GM19467 (cell line): ENCODE data around the gene ZBTB12.
"Not testable (repeated sequence)": the region's sequence is repeated elsewhere in the genome, so short reads cannot be mapped to it uniquely, and the experiment has no call there.

Experiments
- ATAC-seq: cut with Tn5 transposase; IDR thresholded peaks from one replicate; pipeline ENCODE4 v1.9.1; 2021; ENCODE audit warnings: mild to moderate bottlenecking, moderate library complexity; ENCODE audit not compliant: unreplicated experiment

Gene ZBTB12, protein sequence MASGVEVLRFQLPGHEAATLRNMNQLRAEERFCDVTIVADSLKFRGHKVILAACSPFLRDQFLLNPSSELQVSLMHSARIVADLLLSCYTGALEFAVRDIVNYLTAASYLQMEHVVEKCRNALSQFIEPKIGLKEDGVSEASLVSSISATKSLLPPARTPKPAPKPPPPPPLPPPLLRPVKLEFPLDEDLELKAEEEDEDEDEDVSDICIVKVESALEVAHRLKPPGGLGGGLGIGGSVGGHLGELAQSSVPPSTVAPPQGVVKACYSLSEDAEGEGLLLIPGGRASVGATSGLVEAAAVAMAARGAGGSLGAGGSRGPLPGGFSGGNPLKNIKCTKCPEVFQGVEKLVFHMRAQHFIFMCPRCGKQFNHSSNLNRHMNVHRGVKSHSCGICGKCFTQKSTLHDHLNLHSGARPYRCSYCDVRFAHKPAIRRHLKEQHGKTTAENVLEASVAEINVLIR

DNA sequence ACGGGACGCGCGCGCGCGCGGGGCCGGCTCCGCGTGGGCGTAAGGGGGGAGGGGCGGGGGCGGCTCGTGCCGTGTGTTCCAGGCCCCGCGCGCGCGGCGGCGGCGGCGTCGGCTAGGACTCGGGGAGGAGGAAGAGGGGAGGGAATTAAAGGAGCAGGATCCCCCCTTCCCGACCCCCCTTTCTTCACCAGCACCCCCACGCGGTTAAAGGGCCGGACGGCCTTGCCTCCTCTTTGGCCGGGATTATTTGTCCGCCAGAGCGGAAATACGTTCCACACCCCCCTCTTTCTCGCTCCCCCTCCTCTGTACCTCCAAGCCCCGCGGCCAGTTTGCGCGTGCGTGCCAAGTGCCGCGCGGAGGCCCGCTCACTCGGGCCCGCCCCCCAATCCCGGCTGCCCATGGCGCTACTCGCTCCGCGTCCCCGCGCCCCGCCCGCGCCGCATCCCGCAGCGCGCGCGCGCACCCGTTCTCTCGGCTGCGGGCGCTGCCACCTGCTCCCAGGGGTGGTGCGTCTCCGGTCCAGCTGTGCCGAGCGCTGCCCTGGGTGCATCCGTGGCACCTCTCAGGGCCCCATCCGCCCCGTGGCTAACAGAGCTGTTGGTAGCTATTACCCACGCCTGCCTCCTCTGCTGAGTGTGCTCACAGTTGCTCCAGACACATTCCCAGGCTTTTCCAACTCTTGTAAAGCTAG is at the start of gene ZBTB12:
TSS of gene ZBTB12 (minus strand) at position 134 of the 691 bp plus-strand sequence. CDS start 781 bp downstream, outside the sequence.
- ATAC-seq: peak; percentile 38

DNA sequence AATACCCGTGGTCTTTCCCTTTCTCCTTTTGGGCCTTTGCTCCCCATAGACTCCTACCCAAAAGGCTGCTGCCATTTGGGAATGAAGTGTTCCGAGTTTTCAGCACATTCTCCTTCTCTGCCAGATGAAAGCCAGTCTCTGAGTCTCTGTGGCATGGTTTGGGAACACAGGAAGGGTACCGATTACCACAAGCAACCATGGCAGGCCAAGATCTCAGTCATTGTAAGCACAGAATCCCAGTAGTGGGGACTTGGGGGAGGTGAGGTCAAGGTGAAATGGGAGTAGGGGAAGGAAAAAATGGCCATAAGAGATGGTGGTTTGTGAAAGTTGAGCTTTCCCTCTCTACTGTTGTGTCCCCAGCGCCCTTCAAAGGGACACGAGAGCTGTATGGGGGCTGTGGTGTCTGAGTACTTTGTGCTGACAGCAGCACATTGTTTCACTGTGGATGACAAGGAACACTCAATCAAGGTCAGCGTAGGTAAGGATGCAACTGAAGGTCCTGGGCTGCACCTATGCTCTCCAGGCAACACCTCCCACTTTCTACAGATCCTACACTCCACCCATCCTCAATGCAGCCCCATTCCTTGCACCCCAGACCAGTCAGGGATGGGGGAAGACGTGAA is 48.2 kb upstream of the ZBTB12 start:
- ATAC-seq: no peak

DNA sequence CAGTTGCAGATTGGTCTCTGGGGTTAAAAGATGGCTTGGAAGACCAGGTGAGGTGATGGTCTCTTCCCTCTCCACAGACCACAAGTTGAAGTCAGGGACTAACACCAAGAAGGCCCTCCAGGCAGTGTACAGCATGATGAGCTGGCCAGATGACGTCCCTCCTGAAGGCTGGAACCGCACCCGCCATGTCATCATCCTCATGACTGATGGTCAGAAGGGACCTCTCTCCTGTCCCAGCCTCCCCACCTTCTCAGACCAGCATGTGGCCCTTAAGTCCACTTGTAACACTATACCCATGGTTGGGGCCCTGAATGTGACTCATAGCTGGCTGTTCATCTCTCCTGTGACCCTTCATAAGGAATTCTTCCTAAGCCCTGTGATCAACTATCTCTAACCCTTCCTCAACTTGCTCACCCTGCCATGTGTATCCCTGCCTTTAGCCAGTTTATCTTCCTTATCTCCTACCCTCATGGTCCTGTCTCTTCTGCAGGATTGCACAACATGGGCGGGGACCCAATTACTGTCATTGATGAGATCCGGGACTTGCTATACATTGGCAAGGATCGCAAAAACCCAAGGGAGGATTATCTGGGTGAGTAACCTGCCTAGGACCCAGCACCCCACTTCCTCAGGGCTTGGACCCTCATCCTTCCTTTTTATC is 47.0 kb upstream of the ZBTB12 start:
- no peak for ATAC-seq

DNA sequence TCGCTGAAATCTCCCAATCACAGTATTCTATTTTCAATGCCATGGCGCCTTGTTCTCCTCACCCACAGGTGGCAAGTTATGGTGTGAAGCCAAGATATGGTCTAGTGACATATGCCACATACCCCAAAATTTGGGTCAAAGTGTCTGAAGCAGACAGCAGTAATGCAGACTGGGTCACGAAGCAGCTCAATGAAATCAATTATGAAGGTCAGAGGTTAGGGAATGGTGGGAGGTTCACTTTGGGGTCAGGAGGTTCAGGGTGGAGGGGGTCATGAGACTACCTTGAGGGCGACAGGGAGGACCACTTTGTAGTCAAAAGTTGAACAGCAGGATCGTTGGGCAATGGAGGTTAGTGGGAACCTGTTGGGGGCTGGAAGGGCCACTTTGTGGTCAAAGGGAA is 46.4 kb upstream of the ZBTB12 start:
- ATAC-seq: no peak

DNA sequence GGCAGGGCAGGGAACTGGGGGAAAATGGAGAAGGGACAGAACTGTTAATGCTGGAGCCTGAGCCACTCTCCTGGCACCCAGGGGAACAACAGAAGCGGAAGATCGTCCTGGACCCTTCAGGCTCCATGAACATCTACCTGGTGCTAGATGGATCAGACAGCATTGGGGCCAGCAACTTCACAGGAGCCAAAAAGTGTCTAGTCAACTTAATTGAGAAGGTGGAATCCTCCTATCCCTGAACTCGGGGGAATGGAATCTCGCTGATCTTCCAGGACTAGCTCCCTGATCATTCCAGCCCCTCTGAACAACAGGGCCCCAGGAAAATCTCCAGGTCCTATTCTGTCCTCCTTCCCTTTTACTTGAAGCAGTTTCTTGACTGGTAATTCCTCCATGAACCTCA is 46.0 kb upstream of the ZBTB12 start:
- ATAC-seq: no peak

DNA sequence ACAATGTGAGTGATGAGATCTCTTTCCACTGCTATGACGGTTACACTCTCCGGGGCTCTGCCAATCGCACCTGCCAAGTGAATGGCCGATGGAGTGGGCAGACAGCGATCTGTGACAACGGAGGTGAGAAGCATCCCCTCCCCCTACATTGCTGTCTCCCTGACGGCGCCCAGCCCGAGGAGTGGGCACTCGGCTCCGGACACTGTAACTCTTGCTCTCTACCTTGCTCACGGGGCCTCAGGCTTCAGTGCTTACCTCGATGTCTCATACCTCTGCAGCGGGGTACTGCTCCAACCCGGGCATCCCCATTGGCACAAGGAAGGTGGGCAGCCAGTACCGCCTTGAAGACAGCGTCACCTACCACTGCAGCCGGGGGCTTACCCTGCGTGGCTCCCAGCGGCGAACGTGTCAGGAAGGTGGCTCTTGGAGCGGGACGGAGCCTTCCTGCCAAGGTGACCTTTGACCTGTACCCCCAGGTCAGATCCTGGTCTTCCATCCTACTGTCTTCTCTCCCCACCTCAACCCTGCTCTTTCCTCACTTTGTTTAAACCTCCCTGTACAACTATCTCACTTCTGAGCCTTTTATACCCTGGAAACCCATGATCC is 45.3 kb upstream of the ZBTB12 start:
- ATAC-seq: no peak

DNA sequence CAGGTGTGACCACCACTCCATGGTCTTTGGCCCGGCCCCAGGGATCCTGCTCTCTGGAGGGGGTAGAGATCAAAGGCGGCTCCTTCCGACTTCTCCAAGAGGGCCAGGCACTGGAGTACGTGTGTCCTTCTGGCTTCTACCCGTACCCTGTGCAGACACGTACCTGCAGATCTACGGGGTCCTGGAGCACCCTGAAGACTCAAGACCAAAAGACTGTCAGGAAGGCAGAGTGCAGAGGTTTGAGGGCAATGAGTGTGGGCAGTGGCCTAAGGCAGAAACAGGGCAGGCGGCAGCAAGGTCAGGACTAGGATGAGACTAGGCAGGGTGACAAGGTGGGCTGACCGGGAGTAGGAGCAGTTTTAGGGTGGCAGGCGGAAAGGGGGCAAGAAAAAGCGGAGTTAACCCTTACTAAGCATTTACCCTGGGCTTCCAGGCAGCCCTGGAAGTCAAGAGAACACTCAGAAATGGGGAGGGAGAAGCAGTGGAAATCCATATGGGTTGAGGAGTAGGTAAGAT is 44.5 kb upstream of the ZBTB12 start:
- ATAC-seq: no peak

DNA sequence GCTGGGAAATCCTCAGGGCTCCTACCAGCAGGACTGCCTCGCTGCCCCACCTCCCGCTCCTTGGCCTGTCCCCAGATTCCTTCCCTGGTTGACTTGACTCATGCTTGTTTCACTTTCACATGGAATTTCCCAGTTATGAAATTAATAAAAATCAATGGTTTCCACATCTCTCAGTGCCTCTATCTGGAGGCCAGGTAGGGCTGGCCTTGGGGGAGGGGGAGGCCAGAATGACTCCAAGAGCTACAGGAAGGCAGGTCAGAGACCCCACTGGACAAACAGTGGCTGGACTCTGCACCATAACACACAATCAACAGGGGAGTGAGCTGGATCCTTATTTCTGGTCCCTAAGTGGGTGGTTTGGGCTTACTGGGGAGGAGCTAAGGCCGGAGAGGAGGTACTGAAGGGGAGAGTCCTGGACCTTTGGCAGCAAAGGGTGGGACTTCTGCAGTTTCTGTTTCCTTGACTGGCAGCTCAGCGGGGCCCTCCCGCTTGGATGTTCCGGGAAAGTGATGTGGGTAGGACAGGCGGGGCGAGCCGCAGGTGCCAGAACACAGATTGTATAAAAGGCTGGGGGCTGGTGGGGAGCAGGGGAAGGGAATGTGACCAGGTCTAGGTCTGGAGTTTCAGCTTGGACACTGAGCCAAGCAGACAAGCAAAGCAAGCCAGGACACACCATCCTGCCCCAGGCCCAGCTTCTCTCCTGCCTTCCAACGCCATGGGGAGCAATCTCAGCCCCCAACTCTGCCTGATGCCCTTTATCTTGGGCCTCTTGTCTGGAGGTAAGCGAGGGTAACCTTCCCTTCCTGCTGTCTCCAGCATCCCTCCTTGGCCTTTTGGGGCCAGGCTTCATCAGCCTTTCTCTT is 43.9 kb upstream of the ZBTB12 start, which contains the start of gene CFB:
TSS of gene CFB (plus strand) at position 589 of the 863 bp plus-strand sequence. CDS start at position 716, 127 bp downstream.
- no peak for ATAC-seq

DNA sequence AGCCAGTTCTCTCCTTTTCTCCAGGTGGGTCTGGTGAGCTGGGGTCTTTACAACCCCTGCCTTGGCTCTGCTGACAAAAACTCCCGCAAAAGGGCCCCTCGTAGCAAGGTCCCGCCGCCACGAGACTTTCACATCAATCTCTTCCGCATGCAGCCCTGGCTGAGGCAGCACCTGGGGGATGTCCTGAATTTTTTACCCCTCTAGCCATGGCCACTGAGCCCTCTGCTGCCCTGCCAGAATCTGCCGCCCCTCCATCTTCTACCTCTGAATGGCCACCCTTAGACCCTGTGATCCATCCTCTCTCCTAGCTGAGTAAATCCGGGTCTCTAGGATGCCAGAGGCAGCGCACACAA is 43.2 kb upstream of the ZBTB12 start:
- ATAC-seq: no peak

DNA sequence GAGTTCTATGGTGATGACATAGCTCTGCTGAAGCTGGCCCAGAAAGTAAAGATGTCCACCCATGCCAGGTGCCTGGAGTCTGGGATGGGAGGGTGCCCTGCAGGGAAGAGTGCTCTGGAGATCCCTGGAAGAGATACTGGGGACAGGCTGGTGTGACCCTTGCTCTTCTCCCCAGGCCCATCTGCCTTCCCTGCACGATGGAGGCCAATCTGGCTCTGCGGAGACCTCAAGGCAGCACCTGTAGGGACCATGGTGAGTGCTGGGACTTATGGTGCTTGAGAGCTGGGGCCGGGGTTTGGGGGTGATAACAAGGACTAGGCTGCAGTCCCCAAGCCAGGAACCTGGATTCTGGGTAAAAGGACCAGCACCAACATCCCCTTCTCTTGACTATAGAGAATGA is 41.9 kb upstream of the ZBTB12 start:
- ATAC-seq: no peak

DNA sequence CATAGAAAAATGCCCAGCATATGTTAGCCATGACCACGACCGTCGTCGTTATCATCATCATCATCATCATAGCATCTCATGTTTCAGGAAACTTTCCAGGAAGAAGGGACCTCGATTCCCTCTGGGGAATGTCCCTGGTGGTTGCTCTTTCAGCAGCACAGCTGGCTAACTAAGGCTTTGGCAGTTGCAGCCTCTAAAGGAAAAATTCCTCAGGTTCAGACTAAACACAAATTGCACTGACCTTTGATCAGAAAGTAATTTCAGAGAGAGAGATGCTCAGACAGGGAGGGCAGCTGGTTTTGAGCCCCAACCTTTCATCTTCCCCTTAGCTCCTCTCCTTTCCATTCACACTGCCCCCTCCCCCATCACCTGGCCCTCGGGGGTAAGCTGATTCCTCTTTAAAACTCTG is 38.4 kb upstream of the ZBTB12 start:
- ATAC-seq: no peak

DNA sequence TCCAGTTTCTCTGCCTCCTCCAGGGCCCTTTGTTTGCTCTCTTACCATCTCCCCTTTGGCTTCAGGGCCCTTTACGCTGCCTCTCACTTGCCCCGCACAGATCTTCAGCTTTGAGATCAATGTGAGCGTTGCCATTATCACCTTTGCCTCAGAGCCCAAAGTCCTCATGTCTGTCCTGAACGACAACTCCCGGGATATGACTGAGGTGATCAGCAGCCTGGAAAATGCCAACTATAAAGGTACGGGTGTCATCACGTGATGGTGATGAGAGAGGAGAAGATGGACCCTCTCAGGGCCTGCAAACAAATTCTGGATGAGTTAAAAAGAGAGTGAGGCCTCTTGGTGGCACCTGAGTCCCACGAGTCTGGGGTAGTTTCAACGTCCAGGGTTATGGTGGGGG is 33.9 kb upstream of the ZBTB12 start:
- no peak for ATAC-seq

DNA sequence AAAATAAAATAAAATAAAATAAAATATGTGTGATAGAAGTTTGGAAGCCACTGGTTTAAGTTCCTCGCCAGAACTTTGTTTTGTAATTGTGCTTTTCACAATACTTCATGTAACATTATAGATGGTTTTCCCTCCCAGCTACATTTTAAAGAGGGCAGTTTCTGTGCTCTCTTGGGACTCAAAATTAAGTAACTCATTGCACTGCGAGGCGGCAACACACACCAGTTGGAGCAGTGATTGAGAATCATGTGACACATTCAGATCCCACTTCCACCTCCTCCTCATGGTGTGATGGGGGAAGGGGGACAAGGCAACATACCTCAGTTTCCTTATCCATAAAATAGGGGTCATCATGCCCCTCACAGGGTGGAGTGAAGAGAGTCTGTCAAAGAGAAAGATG is 33.1 kb upstream of the ZBTB12 start:
- no peak for ATAC-seq

DNA sequence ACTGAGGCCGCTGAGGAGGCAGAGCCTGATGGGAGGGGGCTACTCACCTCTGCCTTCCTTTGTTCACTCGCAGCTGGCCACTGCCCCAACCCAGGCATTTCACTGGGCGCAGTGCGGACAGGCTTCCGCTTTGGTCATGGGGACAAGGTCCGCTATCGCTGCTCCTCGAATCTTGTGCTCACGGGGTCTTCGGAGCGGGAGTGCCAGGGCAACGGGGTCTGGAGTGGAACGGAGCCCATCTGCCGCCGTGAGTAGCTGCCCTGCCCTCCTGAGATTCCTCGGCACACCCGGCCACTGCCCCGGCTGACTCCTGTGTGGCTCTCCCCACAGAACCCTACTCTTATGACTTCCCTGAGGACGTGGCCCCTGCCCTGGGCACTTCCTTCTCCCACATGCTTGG is 31.7 kb upstream of the ZBTB12 start:
- ATAC-seq: no peak

DNA sequence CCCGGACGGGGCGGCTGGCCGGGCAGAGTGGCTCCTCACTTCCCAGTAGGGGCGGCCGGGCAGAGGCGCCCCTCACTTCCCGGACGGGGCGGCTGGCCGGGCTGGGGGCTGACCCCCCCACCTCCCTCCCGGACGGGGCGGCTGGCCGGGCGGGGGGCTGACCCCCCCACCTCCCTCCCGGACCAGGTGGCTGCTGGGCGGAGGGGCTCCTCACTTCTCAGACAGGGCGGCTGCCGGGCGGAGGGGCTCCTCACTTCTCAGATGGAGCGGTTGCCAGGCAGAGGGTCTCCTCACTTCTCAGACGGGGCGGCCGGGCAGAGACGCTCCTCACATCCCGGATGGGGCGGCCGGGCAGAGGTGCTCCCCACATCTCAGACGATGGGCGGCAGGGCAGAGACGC is 30.3 kb upstream of the ZBTB12 start:
- not testable (repeated sequence) for ATAC-seq

DNA sequence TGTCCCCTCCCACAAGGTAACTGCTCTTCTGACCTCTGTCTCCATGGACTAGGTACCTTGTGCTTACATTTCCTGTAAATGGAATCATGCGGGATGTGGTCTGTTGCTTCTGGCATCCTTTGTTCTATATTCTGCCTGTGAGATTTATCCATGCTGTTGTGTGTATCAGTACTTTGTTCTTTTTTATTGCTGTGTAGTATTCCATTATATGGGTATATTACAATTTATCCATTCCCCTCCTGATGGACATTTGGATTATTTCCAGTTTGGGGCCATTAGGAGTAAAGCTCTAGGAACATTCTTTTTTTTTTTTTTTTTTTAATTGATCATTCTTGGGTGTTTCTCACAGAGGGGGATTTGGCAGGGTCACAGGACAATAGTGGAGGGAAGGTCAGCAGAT is 29.1 kb upstream of the ZBTB12 start:
- no peak for ATAC-seq

DNA sequence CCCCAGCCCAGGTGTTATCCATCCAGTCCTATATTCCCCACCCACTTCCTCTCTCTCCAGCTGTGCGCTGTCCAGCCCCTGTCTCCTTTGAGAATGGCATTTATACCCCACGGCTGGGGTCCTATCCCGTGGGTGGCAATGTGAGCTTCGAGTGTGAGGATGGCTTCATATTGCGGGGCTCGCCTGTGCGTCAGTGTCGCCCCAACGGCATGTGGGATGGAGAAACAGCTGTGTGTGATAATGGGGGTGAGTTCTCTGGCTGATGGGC is 26.7 kb upstream of the ZBTB12 start:
- ATAC-seq: no peak

DNA sequence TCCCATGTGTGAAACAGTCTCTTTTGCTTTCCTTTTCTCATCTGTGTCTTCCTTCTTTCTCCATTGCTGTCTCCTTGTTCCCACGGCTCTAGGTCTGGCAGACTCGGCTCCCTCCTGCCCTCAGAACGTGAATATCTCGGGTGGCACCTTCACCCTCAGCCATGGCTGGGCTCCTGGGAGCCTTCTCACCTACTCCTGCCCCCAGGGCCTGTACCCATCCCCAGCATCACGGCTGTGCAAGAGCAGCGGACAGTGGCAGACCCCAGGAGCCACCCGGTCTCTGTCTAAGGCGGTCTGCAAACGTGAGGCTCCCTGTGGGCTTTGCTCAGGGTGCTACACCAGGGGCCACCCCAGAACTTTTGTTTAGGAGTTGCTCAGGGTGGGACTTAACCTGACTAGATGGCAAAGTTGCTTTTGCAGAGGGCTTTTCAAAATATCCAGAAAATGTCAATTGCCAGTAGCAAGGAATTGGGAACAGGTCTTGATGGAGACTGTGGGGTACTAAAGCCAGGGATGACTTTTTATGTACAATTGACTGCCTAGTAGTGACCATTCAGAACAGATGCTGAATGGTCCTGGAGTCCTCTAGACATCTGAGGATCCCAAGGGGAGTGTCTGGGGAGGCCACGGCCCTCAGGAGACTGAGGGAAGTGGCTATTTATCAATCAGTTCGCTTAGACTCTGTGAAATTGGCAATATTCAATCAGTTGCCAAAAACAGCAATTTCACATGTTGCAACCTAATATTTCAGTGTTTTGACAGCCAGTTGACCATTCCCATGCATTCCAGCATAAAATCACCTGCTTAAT is 26.2 kb upstream of the ZBTB12 start:
- ATAC-seq: no peak

DNA sequence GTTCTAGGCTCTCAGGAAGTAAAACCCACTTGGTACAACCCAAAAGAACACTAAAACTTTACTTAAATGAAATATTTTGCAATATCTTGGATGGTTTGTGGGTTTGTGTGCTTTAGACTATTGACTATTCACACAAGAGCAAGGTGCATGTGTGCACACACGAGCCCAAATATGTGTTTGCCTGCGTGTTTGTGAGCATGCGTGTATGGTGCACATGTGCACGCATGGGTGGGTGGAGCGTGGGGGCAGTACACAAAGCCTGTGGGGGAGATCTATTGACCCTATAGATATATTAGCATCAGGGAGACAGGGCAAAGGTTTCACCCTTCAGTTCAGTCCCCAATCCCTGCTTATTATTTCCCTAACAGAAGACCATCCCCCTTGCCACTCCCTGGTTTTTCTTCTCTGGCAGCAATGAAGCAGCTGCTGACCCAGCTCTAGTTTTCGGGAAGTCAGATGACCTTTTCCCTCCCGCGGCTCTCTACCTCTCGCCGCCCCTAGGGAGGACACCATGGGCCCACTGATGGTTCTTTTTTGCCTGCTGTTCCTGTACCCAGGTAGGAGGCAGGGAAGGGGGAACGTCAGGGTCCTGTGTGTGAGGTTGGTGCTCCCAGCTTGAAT is 25.5 kb upstream of the ZBTB12 start, which contains the start of gene C2:
TSS of gene C2 (plus strand) at position 476 of the 621 bp plus-strand sequence. CDS start at position 512, 36 bp downstream.
- ATAC-seq: no peak
